Tibial artery (tissue), 4 donors: ENCODE results near the gene BCL11B.
A peak's percentile ranks its signal among the peaks of the same experiment; 100 is the strongest.

Experiments used
- DNase-seq, 2 donors: peaks; one replicate each; pipeline ENCODE4 v3.0.0-alpha.2; 2019
- H3K27ac ChIP-seq, 2 donors: fragments of 200-600 bp; sonication (generic) in 1 of 2; 1 replicate in 1 of 2; 2 replicates in 1 of 2; pipeline ENCODE4 v1.5.1; 2018 to 2019; ENCODE audit warnings: mild to moderate bottlenecking in 1 of 2
- H3K27me3 ChIP-seq, 2 donors: fragments of 200-600 bp; sonication (generic) in 1 of 2; one replicate each; pipeline versions ENCODE4 v1.5.1 to v1.6.0; 2016 to 2019
- H3K36me3 ChIP-seq, 3 donors: fragments of 200-600 bp; sonication (generic) in 2 of 3; one replicate each; pipeline ENCODE4 v1.5.1; 2016 to 2019; ENCODE audit warnings: mild to moderate bottlenecking in 2 of 3
- H3K4me1 ChIP-seq, 4 donors: fragments of 200-600 bp; sonication (generic) in 2 of 4; 1 replicate in 3 of 4; 2 replicates in 1 of 4; pipeline ENCODE4 v1.5.1; 2016 to 2019
- H3K4me3 ChIP-seq, 2 donors: fragments of 200-600 bp; sonication (generic) in 1 of 2; 1 replicate in 1 of 2; 2 replicates in 1 of 2; pipeline ENCODE4 v1.5.1; 2018 to 2019; ENCODE audit warnings: mild to moderate bottlenecking in 2 of 2
- H3K9me3 ChIP-seq, 3 donors: fragments of 200-600 bp; sonication (generic) in 1 of 3; one replicate each; pipeline ENCODE4 v1.5.1; 2016 to 2019
- intact Hi-C: fragments of 100-400 bp; cut with DNase I; formaldehyde crosslinking; loops from one replicate; pipeline ENCODE4 v1.15.0; 2023; ENCODE audit warnings: low total_unique reads
- TF ChIP-seq, protein P1 (sequence below), 2 experiments: fragments of 200-600 bp in 1 of 2; fragments of 450-650 bp in 1 of 2; IDR thresholded peaks; one replicate each; pipeline ENCODE4 v1.5.1; 2017 to 2019; ENCODE audit warnings: antibody characterized with exemption in 2 of 2, mild to moderate bottlenecking in 1 of 2, moderate library complexity in 1 of 2

The BCL11B gene

DNA sequence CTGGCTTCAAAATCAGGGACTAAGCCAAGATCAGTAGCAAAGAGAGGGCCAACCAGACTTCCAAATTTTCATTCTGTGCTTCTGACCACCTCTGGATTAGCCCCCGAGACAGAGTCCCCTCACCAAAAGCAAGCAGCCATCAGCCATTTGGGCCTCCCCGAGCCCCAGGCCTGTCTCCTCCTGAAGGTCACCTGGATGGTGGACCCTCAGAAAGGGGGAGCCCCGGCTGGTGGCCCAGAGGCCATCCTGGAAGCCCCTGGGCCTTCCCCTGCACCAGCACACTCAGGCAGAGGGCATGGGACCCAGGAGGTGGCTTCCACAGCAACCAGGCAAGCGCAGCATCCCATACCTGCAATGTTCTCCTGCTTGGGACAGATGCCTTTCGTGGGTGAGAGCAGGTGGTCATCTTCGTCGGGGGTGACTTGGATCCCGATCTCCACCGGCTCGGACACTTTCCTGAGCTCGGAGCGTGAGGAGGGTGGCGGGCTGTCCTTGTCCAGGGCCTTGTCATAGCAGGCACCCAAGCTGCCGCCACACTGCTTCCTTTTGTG is 14.8 kb downstream of the BCL11B start:
- H3K27me3 ChIP-seq = peaks cover 0 to 71% of the 10 kb centered on the region in 2 donors
- H3K36me3 ChIP-seq = no peaks in the 10 kb centered on the region
- no peak for DNase-seq
- peaks cover 0 to 5% (median 0%) of the 10 kb centered on the region in 4 donors for H3K4me1 ChIP-seq
- TF ChIP-seq, protein P1, sequence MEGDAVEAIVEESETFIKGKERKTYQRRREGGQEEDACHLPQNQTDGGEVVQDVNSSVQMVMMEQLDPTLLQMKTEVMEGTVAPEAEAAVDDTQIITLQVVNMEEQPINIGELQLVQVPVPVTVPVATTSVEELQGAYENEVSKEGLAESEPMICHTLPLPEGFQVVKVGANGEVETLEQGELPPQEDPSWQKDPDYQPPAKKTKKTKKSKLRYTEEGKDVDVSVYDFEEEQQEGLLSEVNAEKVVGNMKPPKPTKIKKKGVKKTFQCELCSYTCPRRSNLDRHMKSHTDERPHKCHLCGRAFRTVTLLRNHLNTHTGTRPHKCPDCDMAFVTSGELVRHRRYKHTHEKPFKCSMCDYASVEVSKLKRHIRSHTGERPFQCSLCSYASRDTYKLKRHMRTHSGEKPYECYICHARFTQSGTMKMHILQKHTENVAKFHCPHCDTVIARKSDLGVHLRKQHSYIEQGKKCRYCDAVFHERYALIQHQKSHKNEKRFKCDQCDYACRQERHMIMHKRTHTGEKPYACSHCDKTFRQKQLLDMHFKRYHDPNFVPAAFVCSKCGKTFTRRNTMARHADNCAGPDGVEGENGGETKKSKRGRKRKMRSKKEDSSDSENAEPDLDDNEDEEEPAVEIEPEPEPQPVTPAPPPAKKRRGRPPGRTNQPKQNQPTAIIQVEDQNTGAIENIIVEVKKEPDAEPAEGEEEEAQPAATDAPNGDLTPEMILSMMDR (IDR thresholded peaks at IDR 0.05) = no peak
- no peak overlapping the region for H3K27ac ChIP-seq
- no peaks in the 10 kb centered on the region for H3K9me3 ChIP-seq
- intact Hi-C loops = no loop called here
- H3K4me3 ChIP-seq = no peak overlapping the region

DNA sequence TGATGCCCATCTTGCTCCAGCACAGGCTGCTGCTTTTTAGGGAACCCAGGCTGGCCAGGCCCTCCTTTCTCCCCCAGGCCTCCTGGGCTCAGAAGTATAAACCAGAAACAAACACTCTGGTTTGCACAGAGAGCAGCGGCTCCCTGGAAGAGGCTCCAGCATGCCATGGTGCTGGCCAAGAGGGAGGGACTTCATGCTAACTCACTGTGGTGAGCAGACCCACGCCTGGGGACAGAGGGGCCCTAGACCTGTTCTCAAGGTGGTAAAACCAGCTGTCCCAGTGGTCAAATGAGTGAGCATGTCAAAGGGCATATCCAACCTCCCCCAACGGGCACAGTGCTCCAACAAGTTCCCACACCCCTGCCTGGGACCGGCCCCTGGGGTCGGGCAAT is 15.5 kb downstream of the BCL11B start:
- H3K36me3 ChIP-seq = no peaks in the 10 kb centered on the region
- no peak overlapping the region for H3K4me3 ChIP-seq
- intact Hi-C loops = no loop called here
- no peak overlapping the region for H3K27ac ChIP-seq
- DNase-seq = peak in 1 of 2 donors; percentile 52
- TF ChIP-seq, protein P1 (IDR thresholded peaks at IDR 0.05) = no peak
- no peaks in the 10 kb centered on the region for H3K9me3 ChIP-seq
- H3K4me1 ChIP-seq = peaks cover 0 to 5% (median 0%) of the 10 kb centered on the region in 4 donors
- peaks cover 0 to 67% of the 10 kb centered on the region in 2 donors for H3K27me3 ChIP-seq

DNA sequence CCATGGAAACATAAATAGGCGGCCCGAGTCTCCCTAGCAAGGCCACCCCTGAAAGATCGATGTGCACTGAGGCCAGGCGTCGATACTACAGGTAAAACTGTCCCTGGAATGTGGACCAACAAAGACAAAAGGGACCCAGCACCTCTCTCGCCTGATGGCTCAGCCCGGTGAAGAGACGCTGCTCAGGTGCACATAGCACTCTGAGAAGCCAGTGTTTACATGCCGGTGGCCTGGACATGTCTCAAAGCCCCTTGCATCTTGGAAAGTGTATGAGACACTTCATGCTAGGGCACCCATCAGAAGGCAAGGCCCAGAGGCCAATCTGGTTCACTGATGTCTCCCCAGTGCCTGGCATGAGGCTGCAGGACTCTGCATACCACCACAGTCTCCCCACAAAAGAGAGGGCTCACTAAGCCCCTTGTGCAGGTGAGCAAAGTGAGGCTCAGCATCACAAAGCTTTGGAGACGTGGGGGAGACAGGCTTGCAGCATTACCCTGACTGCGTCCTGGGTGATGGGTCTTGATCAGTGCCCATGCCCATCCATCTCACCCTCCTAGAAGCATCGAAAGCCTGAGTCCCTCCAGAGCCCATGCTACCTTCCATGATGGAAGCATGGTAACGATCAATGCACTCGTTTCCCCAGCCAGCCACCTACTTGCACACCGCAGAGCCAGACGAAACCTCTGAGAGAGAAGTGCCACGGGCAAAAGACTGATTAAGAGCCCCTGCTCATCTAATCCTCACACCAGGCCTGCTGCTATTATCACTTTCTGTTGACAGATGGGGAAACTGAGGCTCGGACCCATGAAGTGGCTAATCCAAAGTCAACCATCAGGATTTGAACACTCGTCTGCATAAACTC is 16.1 kb downstream of the BCL11B start:
- Histone ChIP-seq H3K27me3 (peaks cover 0 to 64% of the 10 kb centered on the region in 2 donors), H3K36me3 (no peaks in the 10 kb centered on the region), H3K27ac (no peak overlapping the region), H3K4me1 (peaks cover 0 to 5% (median 0%) of the 10 kb centered on the region in 4 donors), H3K9me3 (no peaks in the 10 kb centered on the region), H3K4me3 (no peak overlapping the region)
- intact Hi-C loops = no loop called here
- TF ChIP-seq, protein P1 (IDR thresholded peaks at IDR 0.05) = no peak
- peak in 1 of 2 donors; percentile 33 for DNase-seq

DNA sequence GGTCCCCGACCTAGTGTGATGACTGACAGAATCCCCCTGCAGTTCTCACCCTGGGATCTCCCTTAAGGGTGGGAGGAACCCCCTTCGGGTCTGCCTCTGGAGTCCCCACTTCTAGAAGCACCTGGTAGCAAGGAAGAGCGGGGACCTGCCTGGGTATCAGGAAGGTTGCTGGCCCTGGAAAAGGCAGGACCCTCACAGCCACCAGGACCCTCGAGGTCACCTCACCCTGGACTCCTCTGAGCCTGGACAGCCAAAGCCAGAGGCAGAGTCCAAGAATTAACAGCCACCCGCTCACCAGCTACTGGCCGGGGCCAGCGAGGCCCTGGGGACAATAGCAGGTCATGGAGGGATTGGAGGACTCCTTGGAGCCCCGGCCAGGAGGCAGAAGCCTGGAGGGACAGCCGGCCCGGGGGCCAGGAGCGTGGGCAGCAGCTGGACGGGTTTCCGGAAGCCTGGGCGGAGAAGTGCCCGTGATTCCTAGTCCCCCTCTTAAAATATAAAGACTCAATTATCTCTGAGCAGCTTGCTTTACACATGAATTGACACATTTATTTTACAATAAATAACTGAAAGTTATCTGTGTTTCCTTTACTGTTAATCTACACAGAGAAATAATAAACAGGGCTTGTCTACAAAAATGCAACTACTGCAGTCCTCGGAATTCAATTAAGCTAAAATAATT is 17.5 kb downstream of the BCL11B start:
- peak in 1 of 2 donors; percentile 13 for DNase-seq
- Histone ChIP-seq H3K27ac (no peak overlapping the region), H3K4me3 (no peak overlapping the region), H3K9me3 (no peaks in the 10 kb centered on the region), H3K4me1 (peaks cover 0 to 5% (median 0%) of the 10 kb centered on the region in 4 donors), H3K36me3 (no peaks in the 10 kb centered on the region), H3K27me3 (peaks cover 0 to 61% of the 10 kb centered on the region in 2 donors)
- TF ChIP-seq, protein P1 (IDR thresholded peaks at IDR 0.05) = no peak
- intact Hi-C loops = no loop called here

DNA sequence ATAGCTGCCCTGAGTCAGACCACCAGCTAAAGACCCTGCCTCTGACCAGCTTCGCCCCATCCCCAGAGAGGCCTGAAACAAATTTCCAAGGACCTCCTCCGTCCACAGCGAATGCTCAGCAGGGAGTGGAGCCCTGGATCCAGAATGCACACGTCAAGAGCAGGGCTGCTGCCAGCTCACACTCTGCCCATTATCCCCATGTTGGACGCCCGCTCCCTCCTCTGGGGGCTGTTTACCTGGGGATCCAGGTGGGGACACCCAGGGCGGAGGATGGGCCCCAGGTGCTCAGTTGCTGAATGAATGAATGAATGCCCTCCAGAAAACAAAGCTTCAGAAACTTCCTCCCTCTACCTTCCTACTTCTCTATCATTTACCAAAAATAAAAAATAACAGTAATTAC is 18.1 kb downstream of the BCL11B start:
- Histone ChIP-seq H3K4me3 (no peak overlapping the region), H3K9me3 (no peaks in the 10 kb centered on the region), H3K4me1 (peaks cover 0 to 5% (median 0%) of the 10 kb centered on the region in 4 donors), H3K36me3 (no peaks in the 10 kb centered on the region), H3K27me3 (peaks cover 0 to 62% of the 10 kb centered on the region in 2 donors), H3K27ac (no peak overlapping the region)
- TF ChIP-seq, protein P1 (IDR thresholded peaks at IDR 0.05) = no peak
- peak in 1 of 2 donors; percentile 40 for DNase-seq
- intact Hi-C loops = no loop called here
